Left hindlimb (tissue), 1 donor: ENCODE measurements around the gene SPRR1A.
"Not testable (repeated sequence)": the region's sequence is repeated elsewhere in the genome, so short reads cannot be mapped to it uniquely, and the experiment has no call there.

Source experiments
- DNase-seq: peaks from one replicate; pipeline ENCODE4 v3.0.0-alpha.2; 2018

Gene SPRR1A

GRCh38 chr1:152976688-152977087 lies 7.2 kb upstream of the SPRR1A start:
- no peak for DNase-seq

GRCh38 chr1:152977614-152978013 lies 6.3 kb upstream of the SPRR1A start:
- no peak for DNase-seq

- no peak for DNase-seq
These were observed 3.2 kb upstream of the SPRR1A start for GRCh38 chr1:152980676-152981075.

GRCh38 chr1:152981146-152981871 lies 2.6 kb upstream of the SPRR1A start:
- no peak for DNase-seq

DNA sequence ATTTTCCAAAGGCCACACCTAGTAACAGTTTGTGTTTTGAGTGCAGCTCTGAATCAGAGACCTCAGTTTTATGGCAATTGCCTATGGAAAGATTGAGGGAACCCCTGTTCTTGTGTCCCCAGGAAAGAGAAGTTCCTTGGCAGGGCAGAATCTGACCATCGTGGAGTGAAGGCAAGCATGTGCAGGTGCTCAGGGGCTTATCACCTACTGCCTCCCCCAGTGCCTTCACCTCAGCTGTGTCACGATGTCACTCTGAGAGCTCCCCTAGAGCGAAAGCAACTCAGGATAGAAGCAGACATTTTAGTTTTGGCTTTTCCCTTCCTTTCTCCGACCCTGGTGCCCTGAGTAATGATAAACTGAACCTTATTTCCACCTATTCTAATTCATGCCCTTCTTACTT lies 1.8 kb upstream of the SPRR1A start:
- no peak for DNase-seq

GRCh38 chr1:152983234-152983633 lies 647 bp upstream of the SPRR1A start:
- no peak for DNase-seq

DNA sequence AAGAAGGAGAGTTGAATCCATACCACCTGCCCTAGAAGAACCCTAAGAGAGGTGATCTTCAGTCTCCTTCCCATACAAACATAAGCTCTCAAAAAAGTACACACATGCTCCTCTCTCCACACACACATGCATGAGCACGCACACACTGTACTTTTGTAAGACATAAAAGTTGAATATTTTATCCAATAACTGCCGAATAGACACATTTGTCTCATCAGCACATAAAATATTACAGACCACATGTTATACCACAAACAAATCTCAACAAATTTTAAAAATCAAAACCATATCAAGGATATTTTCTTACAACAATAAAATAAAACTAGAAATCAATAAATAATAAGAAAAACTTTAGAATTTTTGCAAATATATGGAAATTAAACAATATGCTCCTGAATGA lies 2.7 kb downstream of the SPRR1A start:
- DNase-seq: no peak

DNA sequence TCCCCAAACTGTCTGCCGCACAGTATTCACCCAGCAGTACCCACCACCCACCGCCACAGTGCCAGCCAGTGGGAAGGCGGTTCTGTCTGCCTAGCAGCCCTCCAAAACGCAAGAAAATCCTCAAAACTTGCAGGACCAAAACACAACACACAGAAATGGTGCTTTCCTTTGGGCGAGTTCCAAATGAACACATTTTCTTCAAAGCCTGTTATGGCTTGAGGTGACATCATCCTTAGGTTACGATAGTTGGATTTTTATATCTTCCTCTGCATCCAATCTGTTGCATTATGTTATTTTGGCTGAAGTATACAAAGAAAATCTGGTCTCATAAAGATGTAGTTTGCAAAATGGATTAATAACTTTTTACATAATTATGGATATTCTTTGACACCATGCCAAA lies 9.3 kb downstream of the SPRR1A start:
- no peak for DNase-seq

- no peak for DNase-seq
These were observed 12.0 kb downstream of the SPRR1A start for GRCh38 chr1:152995842-152996241.

- DNase-seq: no peak
These were observed 12.9 kb downstream of the SPRR1A start for GRCh38 chr1:152996633-152997400.

GRCh38 chr1:152997901-152998300 lies 14.0 kb downstream of the SPRR1A start:
- no peak for DNase-seq

- no peak for DNase-seq
These were observed 14.6 kb downstream of the SPRR1A start for GRCh38 chr1:152998476-152998875.

- no peak for DNase-seq
These were observed 15.9 kb downstream of the SPRR1A start for GRCh38 chr1:152999818-153000217.

GRCh38 chr1:153000294-153000693 lies 16.4 kb downstream of the SPRR1A start:
- no peak for DNase-seq

GRCh38 chr1:153001382-153001781 lies 17.5 kb downstream of the SPRR1A start, which contains the start of gene SPRR3:
TSS of gene SPRR3 (plus strand) at chr1:153001749. CDS start at chr1:153003021, 1,272 bp downstream.
- no peak for DNase-seq

GRCh38 chr1:153011235-153011758 lies 27.4 kb downstream of the SPRR1A start:
- not testable (repeated sequence) for DNase-seq

GRCh38 chr1:153021829-153022228 lies 37.9 kb downstream of the SPRR1A start:
- DNase-seq: not testable (repeated sequence)

- not testable (repeated sequence) for DNase-seq
These were observed 38.5 kb downstream of the SPRR1A start for GRCh38 chr1:153022340-153022739.

- DNase-seq: no peak
These were observed 39.2 kb downstream of the SPRR1A start for GRCh38 chr1:153023109-153023508.

DNA sequence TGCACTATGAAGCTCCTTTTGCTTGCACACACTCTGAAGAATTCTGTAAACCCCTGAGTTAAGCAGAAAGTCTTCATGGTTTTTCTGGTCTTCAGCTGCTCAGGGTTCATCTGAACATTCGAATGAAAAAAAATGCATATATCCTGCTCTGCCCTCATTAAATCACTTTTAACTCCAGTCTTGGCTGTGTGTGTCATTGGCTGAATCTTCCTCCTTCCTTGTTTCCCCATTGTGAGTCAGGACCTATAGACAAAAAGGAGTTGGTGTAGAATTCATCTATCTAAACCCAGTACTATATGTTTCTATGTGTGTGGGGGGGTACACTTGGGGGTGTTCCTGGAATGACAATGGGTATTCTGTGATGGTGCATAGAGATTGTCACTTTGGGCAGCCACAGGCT lies 40.5 kb downstream of the SPRR1A start:
- DNase-seq: no peak

DNA sequence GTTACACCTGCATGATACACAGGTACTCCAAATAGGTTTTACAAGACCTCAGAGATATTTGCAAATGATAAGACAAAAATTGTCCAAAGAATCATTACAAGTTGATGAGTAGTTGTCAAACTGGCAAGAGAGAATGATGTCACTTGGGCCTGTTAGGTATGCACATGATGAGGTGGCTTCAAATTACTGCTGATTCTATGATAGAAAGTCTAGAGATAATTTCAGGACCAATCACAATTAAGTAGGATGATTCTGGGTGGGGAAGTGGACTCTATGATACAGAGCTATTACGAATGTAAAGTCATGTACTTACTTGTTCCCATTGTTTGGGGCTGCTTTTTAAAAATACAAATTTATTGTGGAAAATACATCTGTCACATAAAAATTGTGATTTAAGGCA lies 41.9 kb downstream of the SPRR1A start:
- DNase-seq: no peak

GRCh38 chr1:153028766-153029165 lies 44.9 kb downstream of the SPRR1A start:
- no peak for DNase-seq

DNA sequence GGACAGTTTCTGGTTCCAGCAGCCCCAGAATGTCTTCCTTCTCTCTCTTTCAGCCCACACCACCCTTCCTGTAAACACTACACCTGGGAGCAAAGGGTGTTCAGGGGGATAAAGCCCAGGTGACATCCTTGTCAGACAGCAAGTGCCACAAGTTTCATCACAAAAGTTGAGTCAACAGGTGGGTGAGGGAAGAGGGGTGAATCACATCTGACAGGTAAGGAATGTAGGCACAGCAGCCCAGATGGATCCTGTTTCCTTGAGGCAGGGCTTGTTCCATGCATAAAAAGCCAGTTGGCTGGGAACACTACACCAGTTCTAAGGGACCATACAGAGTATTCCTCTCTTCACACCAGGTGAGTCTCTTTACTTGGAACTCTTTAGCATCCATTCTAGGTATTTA lies 47.0 kb downstream of the SPRR1A start, which contains the start of gene SPRR1B:
Gene SPRR1B (plus strand): TSS at position 309 of the 400 bp plus-strand sequence. CDS start 1,143 bp downstream, outside the sequence.
- no peak for DNase-seq

DNA sequence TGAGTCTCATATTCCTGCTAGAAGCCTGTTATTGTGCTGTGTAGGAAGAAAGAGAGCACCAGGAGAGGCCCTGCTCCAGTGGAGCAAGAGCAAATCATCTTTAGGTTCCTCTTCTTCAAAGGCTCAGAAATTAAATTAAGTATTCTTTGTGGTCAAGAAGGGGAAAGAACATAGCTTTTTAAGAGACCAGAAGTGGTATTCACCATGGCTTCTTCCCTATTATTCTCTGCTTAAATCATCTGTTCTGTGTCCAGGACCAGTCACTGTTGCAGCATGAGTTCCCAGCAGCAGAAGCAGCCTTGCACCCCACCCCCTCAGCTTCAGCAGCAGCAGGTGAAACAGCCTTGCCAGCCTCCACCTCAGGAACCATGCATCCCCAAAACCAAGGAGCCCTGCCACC lies 48.2 kb downstream of the SPRR1A start:
- no peak for DNase-seq
